Measurements from ENCODE around the gene SLC25A3. TPM values are rescaled to one million over a fixed set of nuclear protein-coding genes. Genes with fewer than 3 reads are reported as not detected.
"Not testable (repeated sequence)": the region's sequence is repeated elsewhere in the genome, so short reads cannot be mapped to it uniquely, and the experiment has no call there.

Gene SLC25A3
- total RNA-seq, 1 donor from 2014 or later, result 727 TPM

DNA sequence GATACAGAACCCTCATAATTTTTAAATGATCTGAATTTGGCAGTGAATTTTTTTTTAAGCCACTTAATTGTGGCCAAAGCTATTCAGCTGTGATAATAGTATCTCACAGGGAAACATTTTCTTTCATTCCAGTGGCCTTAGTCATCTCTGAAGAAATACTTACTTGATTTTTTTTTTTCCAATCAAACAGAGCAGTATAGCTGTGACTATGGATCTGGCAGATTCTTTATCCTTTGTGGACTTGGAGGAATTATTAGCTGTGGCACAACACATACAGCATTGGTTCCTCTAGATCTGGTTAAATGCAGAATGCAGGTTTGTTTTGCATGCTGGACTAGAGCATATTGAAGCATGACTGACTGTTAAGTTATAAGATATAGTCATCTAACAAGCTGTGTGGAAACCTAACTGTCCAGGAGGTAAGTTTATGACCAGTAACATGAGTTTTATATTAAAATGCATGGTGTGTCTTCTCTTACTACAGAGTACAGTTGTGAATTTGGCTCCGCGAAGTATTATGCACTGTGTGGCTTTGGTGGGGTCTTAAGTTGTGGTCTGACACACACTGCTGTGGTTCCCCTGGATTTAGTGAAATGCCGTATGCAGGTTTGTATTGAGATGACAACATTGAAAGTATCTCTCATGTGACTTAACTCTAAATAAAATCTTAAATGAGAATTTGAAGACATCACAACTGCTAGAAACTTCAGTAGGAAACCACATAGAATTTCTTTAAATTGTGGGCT is 1.9 kb downstream of the SLC25A3 start:
- peak overlapping the region; percentile 98 for H3K4me3 ChIP-seq (ENCODE audit: low read depth, low read length)
- H3K36me3 ChIP-seq (ENCODE audit: control insufficient read depth, insufficient read depth, low read length), result peaks cover 2% of the 10 kb centered on the region
- peak; percentile 38 for DNase-seq (ENCODE audit: low read depth)
- no peaks in the 10 kb centered on the region for H3K27me3 ChIP-seq (ENCODE audit: control insufficient read depth, insufficient read depth, low read length)
- TF ChIP-seq, protein P1, sequence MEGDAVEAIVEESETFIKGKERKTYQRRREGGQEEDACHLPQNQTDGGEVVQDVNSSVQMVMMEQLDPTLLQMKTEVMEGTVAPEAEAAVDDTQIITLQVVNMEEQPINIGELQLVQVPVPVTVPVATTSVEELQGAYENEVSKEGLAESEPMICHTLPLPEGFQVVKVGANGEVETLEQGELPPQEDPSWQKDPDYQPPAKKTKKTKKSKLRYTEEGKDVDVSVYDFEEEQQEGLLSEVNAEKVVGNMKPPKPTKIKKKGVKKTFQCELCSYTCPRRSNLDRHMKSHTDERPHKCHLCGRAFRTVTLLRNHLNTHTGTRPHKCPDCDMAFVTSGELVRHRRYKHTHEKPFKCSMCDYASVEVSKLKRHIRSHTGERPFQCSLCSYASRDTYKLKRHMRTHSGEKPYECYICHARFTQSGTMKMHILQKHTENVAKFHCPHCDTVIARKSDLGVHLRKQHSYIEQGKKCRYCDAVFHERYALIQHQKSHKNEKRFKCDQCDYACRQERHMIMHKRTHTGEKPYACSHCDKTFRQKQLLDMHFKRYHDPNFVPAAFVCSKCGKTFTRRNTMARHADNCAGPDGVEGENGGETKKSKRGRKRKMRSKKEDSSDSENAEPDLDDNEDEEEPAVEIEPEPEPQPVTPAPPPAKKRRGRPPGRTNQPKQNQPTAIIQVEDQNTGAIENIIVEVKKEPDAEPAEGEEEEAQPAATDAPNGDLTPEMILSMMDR (IDR thresholded peaks at IDR 0.05; ENCODE audit: insufficient read depth, low read length, poor library complexity, severe bottlenecking), result no peak

DNA sequence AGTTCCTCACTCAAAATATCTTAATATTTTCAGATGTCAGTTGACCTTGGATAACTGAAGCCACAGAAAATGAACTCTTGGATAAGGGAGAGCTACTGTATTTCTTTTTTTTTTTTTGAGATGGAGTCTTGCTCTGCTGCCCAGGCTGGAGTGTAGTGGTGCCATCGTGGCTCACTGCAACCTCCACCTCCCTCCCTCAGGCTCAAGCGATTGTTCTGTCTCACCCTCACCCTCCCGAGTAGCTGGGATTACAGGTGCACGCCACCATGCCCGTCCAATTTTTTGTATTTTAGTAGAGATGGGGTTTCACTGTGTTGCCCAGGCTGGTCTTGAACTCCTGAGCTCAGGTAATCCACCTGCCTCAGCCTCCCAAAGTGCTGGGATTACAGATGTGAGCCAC is 3.8 kb downstream of the SLC25A3 start:
- H3K36me3 ChIP-seq (ENCODE audit: control insufficient read depth, insufficient read depth, low read length); DNase-seq (ENCODE audit: low read depth); H3K4me3 ChIP-seq (ENCODE audit: low read depth, low read length); H3K27me3 ChIP-seq (ENCODE audit: control insufficient read depth, insufficient read depth, low read length): not testable (repeated sequence)

GRCh38 chr12:98601924-98602323 is 8.4 kb downstream of the SLC25A3 start:
- no peak for DNase-seq (ENCODE audit: low read depth)
- TF ChIP-seq, protein P1 (IDR thresholded peaks at IDR 0.05; ENCODE audit: insufficient read depth, low read length, poor library complexity, severe bottlenecking), result no peak
- H3K36me3 ChIP-seq (ENCODE audit: control insufficient read depth, insufficient read depth, low read length), result peaks cover 2% of the 10 kb centered on the region

DNA sequence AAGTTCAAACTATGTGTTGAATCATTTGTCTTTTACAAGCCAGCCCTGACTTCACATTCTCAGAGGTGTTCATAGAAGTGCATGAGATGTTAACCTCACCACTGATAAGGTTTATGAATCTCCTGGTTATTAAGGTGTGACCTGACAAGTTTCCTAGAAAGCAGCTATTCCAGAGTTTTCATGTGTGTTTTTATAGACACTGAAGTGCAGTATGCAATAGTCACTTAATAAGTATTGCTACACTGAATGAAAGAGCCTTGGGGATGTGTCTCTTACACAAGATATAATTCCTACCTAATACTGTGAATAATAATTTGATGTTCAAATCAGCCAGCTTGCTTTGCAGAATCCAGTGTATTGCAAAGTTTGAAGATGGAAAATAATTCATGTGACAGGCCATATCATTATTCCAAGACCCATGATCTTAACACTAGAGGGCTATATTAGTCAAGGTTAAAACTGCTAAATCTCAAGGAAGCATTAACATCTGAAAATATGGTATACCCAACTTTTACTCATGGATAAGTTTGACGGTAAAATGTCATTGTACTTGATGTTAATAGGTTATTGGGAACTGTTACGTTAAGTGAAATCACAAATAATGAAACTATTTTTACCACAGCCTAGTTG is 13.0 kb downstream of the SLC25A3 start:
- TF ChIP-seq, protein P1 (IDR thresholded peaks at IDR 0.05; ENCODE audit: insufficient read depth, low read length, poor library complexity, severe bottlenecking), result no peak
- no peak overlapping the region for H3K4me3 ChIP-seq (ENCODE audit: low read depth, low read length)
- H3K27me3 ChIP-seq (ENCODE audit: control insufficient read depth, insufficient read depth, low read length), result no peaks in the 10 kb centered on the region
- no peaks in the 10 kb centered on the region for H3K36me3 ChIP-seq (ENCODE audit: control insufficient read depth, insufficient read depth, low read length)
- no peak for DNase-seq (ENCODE audit: low read depth)

More at GRCh38 chr12:98601924-98602323, 8.4 kb downstream of the SLC25A3 start:
- H3K4me3 ChIP-seq (ENCODE audit: low read depth, low read length), result no peak overlapping the region
- H3K27me3 ChIP-seq (ENCODE audit: control insufficient read depth, insufficient read depth, low read length), result no peaks in the 10 kb centered on the region

GRCh38 chr12:98610596-98610995 is 17.1 kb downstream of the SLC25A3 start:
- DNase-seq (ENCODE audit: low read depth), result no peak

GRCh38 chr12:98612696-98613334 is 19.3 kb downstream of the SLC25A3 start:
- no peak for DNase-seq (ENCODE audit: low read depth)
- Histone ChIP-seq H3K36me3 (ENCODE audit: control insufficient read depth, insufficient read depth, low read length) (no peaks in the 10 kb centered on the region), H3K27me3 (ENCODE audit: control insufficient read depth, insufficient read depth, low read length) (no peaks in the 10 kb centered on the region), H3K4me3 (ENCODE audit: low read depth, low read length) (no peak overlapping the region)
- TF ChIP-seq, protein P1 (IDR thresholded peaks at IDR 0.05; ENCODE audit: insufficient read depth, low read length, poor library complexity, severe bottlenecking), result no peak

More at GRCh38 chr12:98610596-98610995, 17.1 kb downstream of the SLC25A3 start:
- Histone ChIP-seq H3K27me3 (ENCODE audit: control insufficient read depth, insufficient read depth, low read length) (no peaks in the 10 kb centered on the region), H3K4me3 (ENCODE audit: low read depth, low read length) (no peak overlapping the region), H3K36me3 (ENCODE audit: control insufficient read depth, insufficient read depth, low read length) (no peaks in the 10 kb centered on the region)
- TF ChIP-seq, protein P1 (IDR thresholded peaks at IDR 0.05; ENCODE audit: insufficient read depth, low read length, poor library complexity, severe bottlenecking), result no peak

All from kidney epithelial cell (primary cell).